CD14-positive monocyte (primary cell): ENCODE measurements around the gene ZSCAN12. TPM values are rescaled to one million over a fixed set of nuclear protein-coding genes. Genes with fewer than 3 reads are reported as not detected.
A peak's percentile ranks its signal among the peaks of the same experiment; 100 is the strongest.

ENCODE experiments used
- DNase-seq, 3 donors: peaks; one replicate each; pipeline ENCODE4 v3.0.0-alpha.2; 2011 to 2022
- H2AFZ ChIP-seq: 2 replicates; pipeline ENCODE4 v1.6.0; 2012; ENCODE audit warnings: mild to moderate bottlenecking, low read depth, low read length, inconsistent platforms; ENCODE audit not compliant: insufficient read depth, poor library complexity, severe bottlenecking
- H3K27ac ChIP-seq, 2 donors: 1 replicate in 1 of 2; 2 replicates in 1 of 2; pipeline ENCODE4 v1.5.1; 2012 to 2013; ENCODE audit warnings: low read length in 2 of 2, control low read depth in 1 of 2, inconsistent platforms in 1 of 2, low read depth in 1 of 2, mild to moderate bottlenecking in 1 of 2
- H3K27me3 ChIP-seq, 2 donors: one replicate each; pipeline versions ENCODE4 v1.6.0 to v1.6.1; 2011 to 2013; ENCODE audit warnings: low read length in 2 of 2; ENCODE audit not compliant: control insufficient read depth in 2 of 2, insufficient read depth in 2 of 2
- H3K36me3 ChIP-seq, 2 donors: replicated peaks in 1 of 2; 1 replicate in 1 of 2; 2 replicates in 1 of 2; pipeline versions ENCODE4 v1.5.1 to v1.6.1; 2012 to 2013; ENCODE audit warnings: low read length in 2 of 2, control low read depth in 1 of 2, inconsistent platforms in 1 of 2, mild to moderate bottlenecking in 1 of 2; ENCODE audit not compliant: insufficient read depth in 2 of 2, control insufficient read depth in 1 of 2
- H3K4me1 ChIP-seq, 2 donors: 1 replicate in 1 of 2; 2 replicates in 1 of 2; pipeline versions ENCODE4 v1.5.1 to v1.6.1; 2012 to 2013; ENCODE audit warnings: low read length in 2 of 2, control low read depth in 1 of 2, inconsistent platforms in 1 of 2, mild to moderate bottlenecking in 1 of 2, moderate library complexity in 1 of 2; ENCODE audit not compliant: insufficient read depth in 2 of 2, control insufficient read depth in 1 of 2
- H3K4me2 ChIP-seq: replicated peaks from 2 replicates; pipeline ENCODE3; 2012; ENCODE audit warnings: low read length, moderate library complexity, mild to moderate bottlenecking; ENCODE audit not compliant: poor library complexity, severe bottlenecking; ENCODE audit errors: extremely low read depth
- H3K4me3 ChIP-seq, 3 experiments: fragments of 200-600 bp in 1 of 3; sonication (generic) in 1 of 3; replicated peaks in 1 of 3; 1 replicate in 2 of 3; 2 replicates in 1 of 3; pipeline ENCODE4 v1.5.1; 2011 to 2013; ENCODE audit warnings: low read length in 3 of 3, mild to moderate bottlenecking in 3 of 3, control low read depth in 2 of 3, low read depth in 2 of 3, inconsistent platforms in 1 of 3, moderate library complexity in 1 of 3
- H3K79me2 ChIP-seq: 2 replicates; pipeline ENCODE4 v1.6.0; 2012; ENCODE audit warnings: mild to moderate bottlenecking, control low read depth, inconsistent platforms, low read length, moderate library complexity; ENCODE audit not compliant: insufficient read depth
- H3K9ac ChIP-seq: 2 replicates; pipeline ENCODE4 v1.6.0; 2017; ENCODE audit warnings: low read length, mild to moderate bottlenecking; ENCODE audit not compliant: insufficient read depth, poor library complexity, severe bottlenecking
- H3K9me3 ChIP-seq, 2 donors: replicated peaks in 1 of 2; 1 replicate in 1 of 2; 2 replicates in 1 of 2; pipeline versions ENCODE4 v1.5.1 to v1.6.1; 2012 to 2013; ENCODE audit warnings: low read length in 2 of 2, control low read depth in 1 of 2; ENCODE audit not compliant: control insufficient read depth in 1 of 2, insufficient read depth in 1 of 2
- H4K20me1 ChIP-seq: 2 replicates; pipeline ENCODE4 v1.6.0; 2012; ENCODE audit warnings: mild to moderate bottlenecking, low read length, control low read depth, moderate library complexity; ENCODE audit not compliant: insufficient read depth
- H3K27ac Mint-ChIP-seq, 7 donors: one replicate each; pipeline ENCODE4 v1.8.0; 2020; ENCODE audit warnings: mild to moderate bottlenecking in 7 of 7, mixed read lengths in 7 of 7, moderate library complexity in 6 of 7, inconsistent platforms in 2 of 7
- H3K27me3 Mint-ChIP-seq, 3 donors: one replicate each; pipeline ENCODE4 v1.8.0; 2021 to 2022; ENCODE audit warnings: low read depth in 3 of 3, mild to moderate bottlenecking in 3 of 3, mixed read lengths in 3 of 3, moderate library complexity in 3 of 3, inconsistent platforms in 1 of 3
- H3K36me3 Mint-ChIP-seq, 2 donors: one replicate each; pipeline ENCODE4 v1.8.0; 2020; ENCODE audit warnings: mixed read lengths in 2 of 2, inconsistent platforms in 1 of 2, mild to moderate bottlenecking in 1 of 2
- H3K4me1 Mint-ChIP-seq: one replicate; pipeline ENCODE4 v1.8.0; 2020; ENCODE audit warnings: mild to moderate bottlenecking, mixed read lengths
- H3K4me3 Mint-ChIP-seq, 2 donors: one replicate each; pipeline ENCODE4 v1.8.0; 2020; ENCODE audit warnings: mild to moderate bottlenecking in 2 of 2, mixed read lengths in 2 of 2, moderate library complexity in 1 of 2
- H3K9me3 Mint-ChIP-seq, 7 donors: one replicate each; pipeline ENCODE4 v1.8.0; 2020 to 2022; ENCODE audit warnings: mixed read lengths in 7 of 7, mild to moderate bottlenecking in 6 of 7, moderate library complexity in 6 of 7, inconsistent platforms in 2 of 7
- WGBS: methylation state at CpG from one replicate; pipeline ENCODE4 v1.1.5; 2013; ENCODE audit warnings: missing lambda C conversion rate; ENCODE audit not compliant: insufficient coverage; 5-methylcytosine and 5-hydroxymethylcytosine counted together
- intact Hi-C, 2 donors: fragments of 100-400 bp; cut with micrococcal nuclease; formaldehyde crosslinking; loops; one replicate each; pipeline versions ENCODE4 v1.15.0 to v1.15.1; 2023
- polyA plus RNA-seq, 3 donors: library from polyadenylated mRNA; depleted of rRNA in 1 of 3; unstranded in 2 of 3; stranded (reverse) in 1 of 3; fragments of 300-500 nt in 2 of 3; fragments of >200 nt in 1 of 3; fragmentation: Illumina TruSeq in 2 of 3; gene quantifications; 1 replicate in 2 of 3; 2 replicates in 1 of 3; pipeline ENCODE4 v1.2.3, GENCODE V29; 2012 to 2021
- TF ChIP-seq, protein P1 (sequence below): fragments of 200-600 bp; IDR thresholded peaks from one replicate; pipeline ENCODE4 v1.8.0; 2022; ENCODE audit warnings: antibody characterized with exemption, mild to moderate bottlenecking

Gene ZSCAN12
- polyA plus RNA-seq, 3 donors = 0.50 to 0.79 (median 0.73) TPM

DNA sequence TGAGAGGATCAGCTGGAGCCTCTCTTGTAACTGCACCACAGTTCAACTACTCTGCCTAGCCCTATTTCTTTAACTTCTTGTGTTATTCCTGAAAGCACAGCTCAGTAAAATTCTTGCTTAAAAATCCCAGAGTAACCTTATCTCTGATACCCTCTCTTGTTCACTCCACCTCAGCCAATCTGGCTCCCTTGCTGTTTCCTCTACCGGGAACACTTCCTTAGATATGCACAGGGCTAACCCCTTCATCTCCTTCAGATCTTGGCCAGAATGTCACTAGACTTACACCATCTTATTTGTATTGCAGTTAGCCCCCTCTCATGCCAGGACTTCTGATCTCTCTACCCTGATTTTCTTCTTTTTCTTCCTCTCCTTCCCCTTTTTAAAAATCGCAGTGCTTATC is 52.4 kb downstream of the ZSCAN12 start:
- no peak overlapping the region for H3K4me3 ChIP-seq
- H3K36me3 ChIP-seq = no peaks in the 10 kb centered on the region
- Mint-ChIP-seq H3K9me3 (peaks cover 0 to 3% (median 0%) of the 10 kb centered on the region in 7 donors), H3K4me3 (no peak overlapping the region), H3K27ac (no peak overlapping the region), H3K36me3 (no peaks in the 10 kb centered on the region), H3K27me3 (peaks cover 3 to 4% (median 3%) of the 10 kb centered on the region in 3 donors), H3K4me1 (peaks cover 17% of the 10 kb centered on the region)
- no peaks in the 10 kb centered on the region for H4K20me1 ChIP-seq
- H3K9me3 ChIP-seq = no peaks in the 10 kb centered on the region
- no peak overlapping the region for H3K9ac ChIP-seq
- H3K27ac ChIP-seq = no peak overlapping the region
- H3K4me1 ChIP-seq = peaks cover 11 to 20% of the 10 kb centered on the region in 2 donors
- no peak overlapping the region for H3K4me2 ChIP-seq
- no peak for DNase-seq
- peak overlapping the region; percentile 6 for H2AFZ ChIP-seq
- peaks cover 26% of the 10 kb centered on the region for H3K79me2 ChIP-seq
- intact Hi-C loops = no loop called here
- WGBS = no CpG with 5 or more reads among the region's 2 CpGs
- no peaks in the 10 kb centered on the region for H3K27me3 ChIP-seq
- TF ChIP-seq, protein P1, sequence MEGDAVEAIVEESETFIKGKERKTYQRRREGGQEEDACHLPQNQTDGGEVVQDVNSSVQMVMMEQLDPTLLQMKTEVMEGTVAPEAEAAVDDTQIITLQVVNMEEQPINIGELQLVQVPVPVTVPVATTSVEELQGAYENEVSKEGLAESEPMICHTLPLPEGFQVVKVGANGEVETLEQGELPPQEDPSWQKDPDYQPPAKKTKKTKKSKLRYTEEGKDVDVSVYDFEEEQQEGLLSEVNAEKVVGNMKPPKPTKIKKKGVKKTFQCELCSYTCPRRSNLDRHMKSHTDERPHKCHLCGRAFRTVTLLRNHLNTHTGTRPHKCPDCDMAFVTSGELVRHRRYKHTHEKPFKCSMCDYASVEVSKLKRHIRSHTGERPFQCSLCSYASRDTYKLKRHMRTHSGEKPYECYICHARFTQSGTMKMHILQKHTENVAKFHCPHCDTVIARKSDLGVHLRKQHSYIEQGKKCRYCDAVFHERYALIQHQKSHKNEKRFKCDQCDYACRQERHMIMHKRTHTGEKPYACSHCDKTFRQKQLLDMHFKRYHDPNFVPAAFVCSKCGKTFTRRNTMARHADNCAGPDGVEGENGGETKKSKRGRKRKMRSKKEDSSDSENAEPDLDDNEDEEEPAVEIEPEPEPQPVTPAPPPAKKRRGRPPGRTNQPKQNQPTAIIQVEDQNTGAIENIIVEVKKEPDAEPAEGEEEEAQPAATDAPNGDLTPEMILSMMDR = no peak

DNA sequence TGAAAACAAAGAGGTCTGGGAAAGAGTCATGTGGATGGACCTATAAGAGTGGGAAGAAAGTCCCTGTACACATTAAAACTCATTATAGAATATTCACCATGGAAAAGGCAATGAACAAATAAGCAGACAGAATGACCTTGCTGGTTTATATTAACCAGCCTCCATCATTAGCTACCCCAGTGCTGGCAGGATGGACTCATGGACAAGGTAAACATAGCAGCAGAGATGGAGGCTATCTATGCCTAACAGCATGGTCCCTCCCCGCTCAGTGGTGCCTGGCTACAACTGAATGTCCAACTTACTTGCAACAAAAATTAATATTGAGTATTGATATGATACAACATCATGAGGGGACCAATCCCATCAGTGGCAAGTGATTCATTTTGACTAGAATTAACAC is 54.3 kb downstream of the ZSCAN12 start:
- no peak overlapping the region for H3K27ac Mint-ChIP-seq
- Histone ChIP-seq H3K4me1 (peaks cover 3 to 8% of the 10 kb centered on the region in 2 donors), H3K4me2 (no peak overlapping the region), H4K20me1 (no peaks in the 10 kb centered on the region), H3K79me2 (peaks cover 7% of the 10 kb centered on the region), H3K27ac (no peak overlapping the region), H3K4me3 (no peak overlapping the region), H3K27me3 (no peaks in the 10 kb centered on the region), H2AFZ (no peak overlapping the region), H3K9me3 (peaks cover 0 to 3% of the 10 kb centered on the region in 2 donors), H3K36me3 (no peaks in the 10 kb centered on the region), H3K9ac (no peak overlapping the region)
- TF ChIP-seq, protein P1 = no peak
- peaks cover 3 to 4% (median 3%) of the 10 kb centered on the region in 3 donors for H3K27me3 Mint-ChIP-seq
- H3K36me3 Mint-ChIP-seq = no peaks in the 10 kb centered on the region
- H3K4me3 Mint-ChIP-seq = no peak overlapping the region
- DNase-seq = no peak
- peaks cover 2 to 19% (median 10%) of the 10 kb centered on the region in 7 donors for H3K9me3 Mint-ChIP-seq
- no CpG with 5 or more reads among the region's 1 CpG for WGBS
- H3K4me1 Mint-ChIP-seq = peaks cover 4% of the 10 kb centered on the region
- intact Hi-C loops = no loop called here
